Erythroblast (primary cell): ENCODE data around the gene AVL9.
"Not testable (repeated sequence)": the region's sequence is repeated elsewhere in the genome, so short reads cannot be mapped to it uniquely, and the experiment has no call there.

ENCODE experiments used
- DNase-seq, 2 experiments: peaks; one replicate each; lab custom pipeline; 2025; lab: John Stamatoyannopoulos, UW
- GATA1 ChIP-seq: IDR thresholded peaks from 2 replicates; pipeline ENCODE4 v1.6.1; 2011; ENCODE audit warnings: low read depth, mild to moderate bottlenecking, control low read depth, low read length, moderate library complexity
- POLR2A ChIP-seq: IDR thresholded peaks from 2 replicates; pipeline ENCODE4 v1.6.1; 2011; ENCODE audit warnings: mild to moderate bottlenecking, low read length

Gene AVL9

DNA sequence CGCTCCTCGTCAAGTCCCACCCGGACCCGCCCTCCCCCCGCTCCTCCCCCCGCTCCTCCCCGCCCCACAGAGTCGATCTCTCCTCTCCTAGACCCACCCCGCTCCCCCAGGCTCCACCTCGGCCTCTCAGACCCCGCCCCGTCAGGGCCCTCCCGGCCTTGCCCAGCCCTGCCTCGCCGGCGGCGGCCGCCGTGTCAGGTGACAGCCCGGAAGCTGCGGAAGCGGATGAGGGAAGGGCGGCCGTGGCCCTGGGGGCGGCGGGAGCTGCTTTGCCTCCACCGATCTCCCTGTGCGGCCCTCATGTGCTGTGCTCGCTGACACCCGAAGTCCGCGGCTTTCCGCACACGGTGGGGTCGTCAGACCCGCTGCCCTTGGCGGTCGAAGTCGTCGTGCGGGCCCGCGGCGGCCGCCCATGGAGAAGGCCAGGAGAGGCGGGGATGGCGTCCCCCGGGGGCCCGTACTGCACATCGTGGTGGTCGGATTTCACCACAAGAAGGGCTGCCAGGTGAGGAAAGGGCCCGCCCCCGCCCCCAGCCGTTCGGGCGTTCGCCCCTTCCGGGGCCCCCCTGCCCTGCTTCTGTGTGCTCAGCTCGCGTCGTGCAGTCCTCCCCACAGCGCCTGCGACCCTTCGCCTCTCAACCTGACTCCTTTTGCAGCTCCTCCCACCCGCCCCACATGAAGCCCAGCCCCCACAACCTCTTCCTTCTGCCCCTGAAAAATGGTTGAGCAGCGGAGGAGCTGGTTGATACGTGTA is at the start of gene AVL9:
Gene AVL9, plus strand, starts transcription at position 192 of the 754 bp plus-strand sequence. Its CDS starts 221 bp downstream, at position 413.
- TF ChIP-seq POLR2A (peak; percentile 87), GATA1 (no peak)
- DNase-seq, result peak; percentile 96 to 97

DNA sequence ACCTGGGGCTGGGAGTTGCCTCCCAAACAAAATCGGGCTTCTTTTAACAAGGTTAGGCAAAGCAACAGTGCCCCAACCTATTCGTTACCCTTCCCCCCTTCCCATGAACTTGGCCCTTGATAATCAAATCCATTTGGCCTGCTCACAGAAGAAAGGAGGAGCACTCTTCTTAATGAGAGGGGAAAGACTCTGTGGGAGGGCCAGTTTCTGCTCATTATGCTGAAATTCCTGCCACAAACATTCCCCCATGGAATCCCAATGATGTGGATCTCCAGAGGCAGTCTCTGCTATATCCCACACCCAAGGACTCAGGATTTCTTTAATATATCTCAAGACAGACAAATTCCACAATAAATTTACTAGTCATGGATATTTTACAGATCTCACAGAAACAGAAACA is 48.1 kb upstream of the AVL9 start:
- no peak for DNase-seq
- TF ChIP-seq GATA1 (no peak), POLR2A (no peak)

DNA sequence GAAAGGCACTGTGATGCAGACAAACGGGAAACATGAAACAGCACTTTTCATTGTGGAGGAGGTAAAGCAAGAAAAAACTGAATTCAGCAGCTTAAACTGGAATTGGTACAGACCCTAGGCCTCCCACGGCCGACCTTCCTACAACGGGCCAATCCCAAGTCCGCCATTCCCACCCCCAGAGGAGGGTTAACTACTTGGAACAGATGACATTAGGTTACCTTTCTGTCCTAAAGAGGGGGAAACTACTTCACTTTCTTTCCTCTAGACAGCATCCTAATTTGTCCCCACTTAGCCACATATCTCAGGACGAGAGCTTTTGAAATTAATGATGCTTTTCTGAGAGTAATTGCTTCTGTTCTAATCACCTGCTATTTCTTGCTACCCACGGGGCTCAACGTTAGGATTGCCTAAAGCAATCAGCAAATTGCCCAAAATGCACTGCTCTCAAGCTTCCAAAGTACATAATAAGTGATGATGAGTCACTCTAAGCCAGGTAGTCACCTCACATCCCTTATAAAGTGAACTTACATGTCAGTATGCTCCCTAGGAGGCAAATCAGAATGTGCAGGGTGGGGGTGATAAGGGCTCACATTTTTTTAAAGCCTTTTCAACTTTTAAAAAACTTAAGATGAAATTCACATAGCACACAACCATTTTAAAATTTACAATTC is 41.8 kb upstream of the AVL9 start:
- TF ChIP-seq POLR2A (no peak), GATA1 (no peak)
- DNase-seq, result no peak

DNA sequence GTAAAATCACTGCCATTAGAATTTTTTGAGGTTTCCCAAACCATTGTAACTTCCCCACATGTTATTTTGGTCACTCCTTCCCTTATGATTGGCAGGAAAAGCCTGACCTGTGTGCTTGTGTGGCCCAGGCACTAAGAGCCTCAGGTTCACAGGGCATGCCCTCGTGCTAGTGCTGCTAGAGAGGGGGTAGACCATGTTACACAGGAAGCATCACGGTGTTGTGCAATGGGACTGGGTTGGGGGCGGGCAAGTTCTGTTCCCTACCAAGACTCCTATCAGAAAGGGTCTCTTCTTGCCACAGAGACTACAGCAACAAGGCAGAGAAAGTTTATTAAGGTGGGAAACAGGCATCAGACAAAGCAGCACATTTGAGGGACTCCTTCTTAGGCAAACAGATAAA is 37.3 kb upstream of the AVL9 start:
- no peak for TF ChIP-seq POLR2A
- TF ChIP-seq GATA1, result no peak
- no peak for DNase-seq

DNA sequence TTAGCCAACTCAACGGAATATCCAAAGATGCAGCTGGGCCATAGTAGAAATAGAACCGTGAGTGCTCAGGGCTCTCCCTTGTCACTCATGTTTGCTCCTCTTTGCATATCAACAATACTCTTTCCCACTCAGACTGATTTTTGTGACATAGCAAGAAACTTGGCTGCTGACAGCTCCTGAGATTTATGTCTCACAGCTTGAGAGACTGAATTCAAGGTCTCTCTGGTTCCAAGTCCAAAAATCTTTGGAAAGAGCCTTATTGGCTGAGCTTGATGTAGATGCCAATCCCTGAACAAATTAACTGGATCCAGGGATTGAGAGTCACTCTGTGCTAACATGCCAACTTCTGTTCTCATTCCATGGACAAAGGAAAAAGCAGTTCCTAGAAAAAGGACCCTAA is 35.5 kb upstream of the AVL9 start:
- no peak for DNase-seq
- TF ChIP-seq POLR2A, result no peak
- TF ChIP-seq GATA1, result no peak

DNA sequence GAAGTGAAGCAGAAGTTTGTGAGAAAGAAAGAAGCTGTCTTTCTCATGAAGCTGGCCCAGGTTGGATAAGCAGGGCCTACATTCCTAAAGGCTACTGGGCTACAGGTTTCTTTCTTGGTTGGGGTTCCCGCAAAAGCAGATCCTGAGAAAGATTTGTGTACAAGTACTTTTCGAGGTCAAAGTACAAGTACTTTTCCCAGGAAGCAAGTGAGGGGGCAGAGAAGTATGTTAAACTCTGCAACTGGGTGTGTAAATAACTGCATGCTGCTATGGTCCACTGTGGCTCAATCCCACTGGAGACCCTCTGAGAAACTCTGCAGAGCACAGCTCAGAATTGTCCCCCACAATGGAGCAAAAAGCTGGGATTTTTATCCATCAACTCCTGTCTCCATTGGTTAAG is 33.8 kb upstream of the AVL9 start:
- TF ChIP-seq GATA1 (no peak), POLR2A (no peak)
- no peak for DNase-seq

DNA sequence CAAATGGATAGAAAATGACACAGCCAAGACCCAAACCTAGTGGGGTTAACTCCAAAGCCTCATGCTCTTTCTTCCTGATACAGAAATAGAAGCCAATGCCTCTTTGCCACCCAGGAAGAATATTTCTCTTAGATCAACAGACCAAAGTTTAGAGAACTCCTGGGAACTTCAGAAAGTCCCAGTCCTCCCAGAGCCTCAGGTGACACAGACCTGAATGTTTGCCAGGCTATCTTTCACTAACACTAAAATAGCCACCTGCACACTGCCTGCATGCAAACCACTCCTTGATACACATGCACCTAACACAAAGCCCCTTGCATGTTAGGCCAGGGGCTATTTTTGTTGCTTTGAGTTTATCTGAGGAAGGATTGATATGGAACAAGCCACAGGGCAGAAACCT is 32.8 kb upstream of the AVL9 start:
- no peak for DNase-seq
- TF ChIP-seq POLR2A (no peak), GATA1 (no peak)

DNA sequence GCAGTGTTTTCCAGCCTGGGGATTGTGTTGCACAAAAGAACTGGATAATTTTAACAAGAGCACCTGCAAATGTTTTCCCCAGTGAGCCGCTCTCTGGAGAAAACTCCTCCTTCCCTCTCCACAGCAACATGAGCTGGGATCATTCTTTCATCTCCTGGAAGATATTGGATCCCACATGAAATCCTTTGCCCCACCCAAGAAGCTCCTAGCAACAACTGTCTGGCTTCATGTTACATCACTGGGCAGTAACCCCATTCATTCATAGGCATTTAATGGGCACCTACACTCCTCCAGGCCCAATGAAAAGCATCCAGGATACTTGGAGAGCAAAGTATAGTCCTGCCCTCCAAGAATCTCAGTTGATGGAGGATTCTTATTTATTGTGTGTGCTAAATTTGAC is 32.3 kb upstream of the AVL9 start:
- no peak for TF ChIP-seq GATA1
- TF ChIP-seq POLR2A, result no peak

DNA sequence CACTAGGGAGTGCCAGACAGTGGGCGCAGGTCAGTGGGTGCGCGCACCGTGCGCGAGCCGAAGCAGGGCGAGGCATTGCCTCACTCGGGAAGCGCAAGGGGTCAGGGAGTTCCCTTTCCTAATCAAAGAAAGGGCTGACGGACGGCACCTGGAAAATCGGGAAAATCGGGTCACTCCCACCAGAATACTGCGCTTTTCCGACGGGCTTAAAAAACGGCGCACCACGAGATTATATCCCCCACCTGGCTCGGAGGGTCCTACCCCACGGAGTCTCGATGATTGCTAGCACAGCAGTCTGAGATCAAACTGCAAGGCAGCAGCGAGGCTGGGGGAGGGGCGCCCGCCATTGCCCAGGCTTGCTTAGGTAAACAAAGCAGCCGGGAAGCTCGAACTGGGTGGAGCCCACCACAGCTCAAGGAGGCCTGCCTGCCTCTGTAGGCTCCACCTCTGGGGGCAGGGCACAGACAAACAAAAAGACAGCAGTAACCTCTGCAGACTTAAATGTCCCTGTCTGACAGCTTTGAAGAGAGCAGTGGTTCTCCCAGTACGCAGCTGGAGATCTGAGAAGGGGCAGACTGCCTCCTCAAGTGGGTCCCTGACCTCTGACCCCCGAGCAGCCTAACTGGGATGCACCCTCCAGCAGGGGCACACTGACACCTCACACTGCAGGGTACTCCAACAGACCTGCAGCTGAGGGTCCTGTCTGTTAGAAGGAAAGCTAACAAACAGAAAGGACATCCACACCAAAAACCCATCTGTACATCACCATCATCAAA is 30.5 kb upstream of the AVL9 start:
- DNase-seq, result not testable (repeated sequence)

More for the DNA sequence above, 32.3 kb upstream of the AVL9 start:
- DNase-seq, result no peak

DNA sequence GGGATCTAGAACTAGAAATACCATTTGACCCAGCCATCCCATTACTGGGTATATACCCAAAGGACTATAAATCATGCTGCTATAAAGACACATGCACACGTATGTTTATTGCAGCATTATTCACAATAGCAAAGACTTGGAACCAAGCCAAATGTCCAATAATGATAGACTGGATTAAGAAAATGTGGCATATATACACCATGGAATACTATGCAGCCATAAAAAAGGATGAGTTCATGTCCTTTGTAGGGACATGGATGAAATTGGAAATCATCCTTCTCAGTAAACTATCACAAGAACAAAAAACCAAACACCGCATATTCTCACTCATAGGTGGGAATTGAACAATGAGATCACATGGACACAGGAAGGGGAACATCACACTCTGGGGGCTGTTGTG is 25.3 kb upstream of the AVL9 start:
- not testable (repeated sequence) for DNase-seq

DNA sequence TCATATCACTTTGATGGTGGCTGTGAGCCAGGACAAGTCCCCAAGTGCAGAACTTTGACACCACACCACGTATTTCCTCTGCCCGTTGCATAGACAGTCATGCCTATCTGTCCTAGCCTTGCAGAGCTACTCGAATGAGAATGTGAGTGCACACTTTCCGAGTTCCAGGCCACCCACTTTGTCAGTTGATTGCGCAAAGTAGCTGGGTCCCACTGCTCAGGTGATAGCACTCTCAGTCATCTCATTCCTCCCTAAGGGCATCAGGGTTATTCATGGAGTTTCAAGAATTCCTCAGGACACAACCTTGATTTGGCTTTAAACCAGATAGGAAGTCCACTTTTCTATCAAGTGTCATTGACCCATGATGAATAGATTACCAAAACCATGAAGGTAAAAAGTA is 24.4 kb upstream of the AVL9 start:
- TF ChIP-seq GATA1, result no peak
- no peak for TF ChIP-seq POLR2A
- no peak for DNase-seq

DNA sequence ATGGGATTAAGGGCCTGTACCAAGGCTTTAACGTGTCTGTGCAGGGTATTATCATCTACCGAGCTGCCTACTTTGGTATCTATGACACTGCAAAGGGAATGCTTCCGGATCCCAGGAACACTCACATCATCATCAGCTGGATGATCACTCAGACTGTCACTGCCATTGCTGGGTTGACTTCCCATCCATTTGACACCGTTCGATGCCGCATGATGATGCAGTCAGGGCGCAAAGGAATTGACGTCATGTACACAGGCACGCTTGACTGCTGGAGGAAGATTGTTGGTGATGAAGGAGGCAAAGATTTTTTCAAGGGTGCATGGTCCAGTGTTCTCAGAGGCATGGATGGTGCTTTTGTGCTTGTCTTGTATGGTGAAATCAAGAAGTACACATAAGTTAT is 23.3 kb upstream of the AVL9 start:
- no peak for TF ChIP-seq POLR2A
- no peak for TF ChIP-seq GATA1
- DNase-seq, result no peak

DNA sequence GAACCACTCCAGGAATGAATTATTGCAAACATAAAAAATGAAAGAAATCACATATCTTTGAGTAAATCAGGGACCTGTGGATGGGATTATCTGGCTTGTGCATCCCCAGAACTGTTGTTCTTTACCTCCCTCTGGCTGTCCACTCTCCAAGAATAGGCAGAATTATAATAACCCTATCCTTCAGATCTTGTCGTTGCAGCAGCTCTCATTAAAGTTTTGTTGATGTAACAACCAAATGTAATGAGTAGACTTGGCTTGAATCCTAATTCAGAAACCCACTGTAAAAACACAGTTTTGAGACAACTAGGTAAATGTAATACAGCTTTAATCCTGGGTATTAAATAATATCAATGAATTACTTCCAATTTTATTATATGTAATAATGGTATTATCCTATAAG is 21.3 kb upstream of the AVL9 start:
- no peak for DNase-seq
- TF ChIP-seq POLR2A (no peak), GATA1 (no peak)
